ENCODE data around the gene SYN1.

Gene SYN1

GRCh38 chrX:47593522-47593921 lies 26.1 kb downstream of the SYN1 start:
- DNase-seq = no peak
- Histone ChIP-seq H3K9me3 (ENCODE audit: control insufficient read depth, low read length) (peaks cover 8% of the 10 kb centered on the region), H3K4ac (ENCODE audit: low read depth in 1 of 2, low read length in 2 of 2) (no peak overlapping the region), H3K23ac (ENCODE audit: low read length in 2 of 2) (no peak overlapping the region), H3K27ac (ENCODE audit: low read length, poor library complexity, severe bottlenecking) (no peak overlapping the region), H3K36me3 (ENCODE audit: control insufficient read depth in 1 of 2, insufficient read depth in 2 of 2, low read depth in 1 of 2, low read length in 2 of 2) (no peaks in the 10 kb centered on the region), H3K4me1 (ENCODE audit: control insufficient read depth, insufficient read depth, low read depth, low read length) (no peaks in the 10 kb centered on the region), H3K9ac (ENCODE audit: low read length) (no peak overlapping the region), H3K79me1 (replicated peaks; ENCODE audit: low read length, poor library complexity, severe bottlenecking) (no peaks in the 10 kb centered on the region), H2BK15ac (ENCODE audit: low read depth, poor library complexity, severe bottlenecking) (no peak overlapping the region), H3K14ac (ENCODE audit: low read length in 2 of 2) (no peak overlapping the region), H3K18ac (ENCODE audit: low read depth in 1 of 2, low read length in 2 of 2) (no peak overlapping the region), H3K4me2 (ENCODE audit: low read length, poor library complexity, severe bottlenecking) (no peak overlapping the region), H2BK12ac (ENCODE audit: low read length in 2 of 2) (no peak overlapping the region), H4K8ac (ENCODE audit: low read length) (no peak overlapping the region), H3K27me3 (ENCODE audit: control insufficient read depth in 1 of 2, insufficient read depth in 1 of 2, low read length in 2 of 2) (no peaks in the 10 kb centered on the region), H3K4me3 (ENCODE audit: insufficient read depth in 1 of 2, low read depth in 1 of 2, low read length in 2 of 2) (no peak overlapping the region), H2BK5ac (ENCODE audit: low read depth, low read length, poor library complexity, severe bottlenecking) (no peak overlapping the region), H2AFZ (ENCODE audit: low read depth, low read length) (no peak overlapping the region), H2AK5ac (ENCODE audit: low read length, severe bottlenecking) (no peak overlapping the region), H2BK120ac (ENCODE audit: low read depth, low read length) (no peak overlapping the region), H4K91ac (ENCODE audit: low read length) (no peak overlapping the region)
- 90% methylated on average over 3 of the region's 4 CpGs for WGBS

- 100% methylated on average over 3 of the region's 5 CpGs for WGBS
- Histone ChIP-seq H3K23ac (ENCODE audit: low read length in 2 of 2) (no peak overlapping the region), H3K27me3 (ENCODE audit: control insufficient read depth in 1 of 2, insufficient read depth in 1 of 2, low read length in 2 of 2) (peaks cover 0 to 7% of the 10 kb centered on the region in 2 experiments), H3K4me3 (ENCODE audit: insufficient read depth in 1 of 2, low read depth in 1 of 2, low read length in 2 of 2) (no peak overlapping the region), H3K4ac (ENCODE audit: low read depth in 1 of 2, low read length in 2 of 2) (no peak overlapping the region), H2BK15ac (ENCODE audit: low read depth, poor library complexity, severe bottlenecking) (no peak overlapping the region), H4K8ac (ENCODE audit: low read length) (no peak overlapping the region), H3K9me3 (ENCODE audit: control insufficient read depth, low read length) (no peaks in the 10 kb centered on the region), H3K14ac (ENCODE audit: low read length in 2 of 2) (no peak overlapping the region), H2BK120ac (ENCODE audit: low read depth, low read length) (no peak overlapping the region), H2BK5ac (ENCODE audit: low read depth, low read length, poor library complexity, severe bottlenecking) (no peak overlapping the region), H3K79me1 (replicated peaks; ENCODE audit: low read length, poor library complexity, severe bottlenecking) (no peaks in the 10 kb centered on the region), H3K4me1 (ENCODE audit: control insufficient read depth, insufficient read depth, low read depth, low read length) (peaks cover 5% of the 10 kb centered on the region), H3K27ac (ENCODE audit: low read length, poor library complexity, severe bottlenecking) (no peak overlapping the region), H3K9ac (ENCODE audit: low read length) (no peak overlapping the region), H2BK12ac (ENCODE audit: low read length in 2 of 2) (no peak overlapping the region), H2AK5ac (ENCODE audit: low read length, severe bottlenecking) (no peak overlapping the region), H2AFZ (ENCODE audit: low read depth, low read length) (no peak overlapping the region), H3K36me3 (ENCODE audit: control insufficient read depth in 1 of 2, insufficient read depth in 2 of 2, low read depth in 1 of 2, low read length in 2 of 2) (peaks cover 6 to 8% of the 10 kb centered on the region in 2 experiments), H3K4me2 (ENCODE audit: low read length, poor library complexity, severe bottlenecking) (no peak overlapping the region), H3K18ac (ENCODE audit: low read depth in 1 of 2, low read length in 2 of 2) (no peak overlapping the region), H4K91ac (ENCODE audit: low read length) (no peak overlapping the region)
- DNase-seq = no peak
Measured at GRCh38 chrX:47590984-47591383, 28.7 kb downstream of the SYN1 start.

- H3K79me1 ChIP-seq (replicated peaks; ENCODE audit: low read length, poor library complexity, severe bottlenecking) = peaks cover 3% of the 10 kb centered on the region
Measured at GRCh38 chrX:47587906-47588735, 31.5 kb downstream of the SYN1 start.

GRCh38 chrX:47587091-47587891 lies 32.4 kb downstream of the SYN1 start:
- H2AFZ ChIP-seq (ENCODE audit: low read depth, low read length) = no peak overlapping the region
- H3K9ac ChIP-seq (ENCODE audit: low read length) = no peak overlapping the region

More at GRCh38 chrX:47587906-47588735, 31.5 kb downstream of the SYN1 start:
- H3K4me1 ChIP-seq (ENCODE audit: control insufficient read depth, insufficient read depth, low read depth, low read length) = peaks cover 10% of the 10 kb centered on the region
- H2AK5ac ChIP-seq (ENCODE audit: low read length, severe bottlenecking) = no peak overlapping the region
- H2BK15ac ChIP-seq (ENCODE audit: low read depth, poor library complexity, severe bottlenecking) = no peak overlapping the region
- H3K36me3 ChIP-seq (ENCODE audit: control insufficient read depth in 1 of 2, insufficient read depth in 2 of 2, low read depth in 1 of 2, low read length in 2 of 2) = peaks cover 19 to 24% of the 10 kb centered on the region in 2 experiments
- H2AFZ ChIP-seq (ENCODE audit: low read depth, low read length) = no peak overlapping the region
- no peak overlapping the region for H3K4ac ChIP-seq (ENCODE audit: low read depth in 1 of 2, low read length in 2 of 2)
- no peak overlapping the region for H3K4me3 ChIP-seq (ENCODE audit: insufficient read depth in 1 of 2, low read depth in 1 of 2, low read length in 2 of 2)
- no peak for DNase-seq
- H3K4me2 ChIP-seq (ENCODE audit: low read length, poor library complexity, severe bottlenecking) = no peak overlapping the region
- peaks cover 0 to 7% of the 10 kb centered on the region in 2 experiments for H3K27me3 ChIP-seq (ENCODE audit: control insufficient read depth in 1 of 2, insufficient read depth in 1 of 2, low read length in 2 of 2)
- no peak overlapping the region for H4K91ac ChIP-seq (ENCODE audit: low read length)
- no peak overlapping the region for H2BK12ac ChIP-seq (ENCODE audit: low read length in 2 of 2)
- H2BK5ac ChIP-seq (ENCODE audit: low read depth, low read length, poor library complexity, severe bottlenecking) = no peak overlapping the region
- no peak overlapping the region for H3K18ac ChIP-seq (ENCODE audit: low read depth in 1 of 2, low read length in 2 of 2)
- 91% methylated on average over 12 of the region's 16 CpGs for WGBS
- no peak overlapping the region for H4K8ac ChIP-seq (ENCODE audit: low read length)
- H3K27ac ChIP-seq (ENCODE audit: low read length, poor library complexity, severe bottlenecking) = no peak overlapping the region
- no peak overlapping the region for H3K14ac ChIP-seq (ENCODE audit: low read length in 2 of 2)
- H3K9me3 ChIP-seq (ENCODE audit: control insufficient read depth, low read length) = no peaks in the 10 kb centered on the region
- H2BK120ac ChIP-seq (ENCODE audit: low read depth, low read length) = no peak overlapping the region
- H3K23ac ChIP-seq (ENCODE audit: low read length in 2 of 2) = no peak overlapping the region
- H3K9ac ChIP-seq (ENCODE audit: low read length) = no peak overlapping the region

More at GRCh38 chrX:47587091-47587891, 32.4 kb downstream of the SYN1 start:
- no peak overlapping the region for H4K91ac ChIP-seq (ENCODE audit: low read length)
- WGBS = 62% methylated on average over 4 of the region's 4 CpGs
- no peak overlapping the region for H3K4me2 ChIP-seq (ENCODE audit: low read length, poor library complexity, severe bottlenecking)
- H3K4ac ChIP-seq (ENCODE audit: low read depth in 1 of 2, low read length in 2 of 2) = no peak overlapping the region
- no peak for DNase-seq
- no peak overlapping the region for H2BK5ac ChIP-seq (ENCODE audit: low read depth, low read length, poor library complexity, severe bottlenecking)
- no peak overlapping the region for H3K27ac ChIP-seq (ENCODE audit: low read length, poor library complexity, severe bottlenecking)
- peaks cover 0 to 7% of the 10 kb centered on the region in 2 experiments for H3K27me3 ChIP-seq (ENCODE audit: control insufficient read depth in 1 of 2, insufficient read depth in 1 of 2, low read length in 2 of 2)
- no peak overlapping the region for H3K23ac ChIP-seq (ENCODE audit: low read length in 2 of 2)
- no peak overlapping the region for H2BK15ac ChIP-seq (ENCODE audit: low read depth, poor library complexity, severe bottlenecking)
- peaks cover 19 to 24% of the 10 kb centered on the region in 2 experiments for H3K36me3 ChIP-seq (ENCODE audit: control insufficient read depth in 1 of 2, insufficient read depth in 2 of 2, low read depth in 1 of 2, low read length in 2 of 2)
- H3K4me1 ChIP-seq (ENCODE audit: control insufficient read depth, insufficient read depth, low read depth, low read length) = peaks cover 10% of the 10 kb centered on the region
- no peak overlapping the region for H3K18ac ChIP-seq (ENCODE audit: low read depth in 1 of 2, low read length in 2 of 2)
- peaks cover 3% of the 10 kb centered on the region for H3K79me1 ChIP-seq (replicated peaks; ENCODE audit: low read length, poor library complexity, severe bottlenecking)
- no peak overlapping the region for H4K8ac ChIP-seq (ENCODE audit: low read length)
- no peak overlapping the region for H2BK12ac ChIP-seq (ENCODE audit: low read length in 2 of 2)
- no peak overlapping the region for H3K14ac ChIP-seq (ENCODE audit: low read length in 2 of 2)
- no peak overlapping the region for H2AK5ac ChIP-seq (ENCODE audit: low read length, severe bottlenecking)
- no peak overlapping the region for H2BK120ac ChIP-seq (ENCODE audit: low read depth, low read length)
- no peak overlapping the region for H3K4me3 ChIP-seq (ENCODE audit: insufficient read depth in 1 of 2, low read depth in 1 of 2, low read length in 2 of 2)
- H3K9me3 ChIP-seq (ENCODE audit: control insufficient read depth, low read length) = no peaks in the 10 kb centered on the region

Measured in mesenchymal stem cell (in vitro differentiated cells and primary cell).